Tracheal epithelial cell (primary cell): Measurements from ENCODE around the gene OVCH2. TPM values are rescaled to one million over a fixed set of nuclear protein-coding genes. Genes with fewer than 3 reads are reported as not detected.

ENCODE experiments used
- total RNA-seq: library from RNA; depleted of rRNA; stranded (reverse); fragments of >200 nt; gene quantifications from 2 replicates; pipeline ENCODE4 v1.2.1, GENCODE V29; 2014

OVCH2 gene
- 0.48 TPM in 1 of 2 replicates, not detected in the other for total RNA-seq

GRCh38 chr11:7706377-7706776 lies at the start of gene OVCH2:
Gene OVCH2, minus strand, starts transcription at chr11:7706477. Its CDS starts 83 bp downstream, at chr11:7706394.

DNA sequence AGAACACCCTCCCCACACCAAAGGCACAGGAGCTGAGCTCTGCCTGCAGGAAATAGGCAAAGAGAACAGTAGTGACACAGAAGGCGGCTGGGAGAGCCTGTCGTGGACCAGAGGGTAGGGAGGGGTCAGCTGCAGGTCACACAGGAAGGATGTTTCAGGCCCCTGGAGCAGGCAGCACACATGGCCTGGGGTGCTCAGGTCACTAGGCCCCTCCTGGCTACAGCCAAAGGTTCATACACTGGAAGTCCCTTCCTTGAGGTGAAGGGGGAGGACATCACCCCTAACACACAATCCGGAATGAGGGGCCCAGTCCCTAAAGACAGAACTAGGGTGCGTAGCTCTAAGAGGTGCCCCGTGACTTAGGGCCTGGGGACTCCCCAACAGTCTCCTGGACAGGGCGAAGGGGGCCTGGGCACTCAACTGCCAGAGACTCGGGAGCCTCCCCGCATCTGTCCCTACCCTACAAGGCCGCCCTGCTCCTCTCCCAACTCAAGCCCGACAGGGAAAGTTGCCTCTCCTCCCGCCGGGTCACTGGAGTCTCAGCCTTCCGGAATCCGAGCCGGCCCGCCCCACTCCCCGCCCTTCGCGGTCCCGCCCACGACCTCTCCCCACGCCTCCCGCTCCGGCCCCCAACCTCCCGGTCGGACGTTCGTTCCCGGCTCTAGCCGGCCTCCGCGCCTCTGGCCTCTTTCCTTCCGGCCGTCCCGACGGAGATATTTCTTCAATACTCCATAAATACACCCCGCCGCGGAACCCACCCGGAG lies 33.1 kb downstream of the OVCH2 start, which contains the start of gene CYB5R2:
CYB5R2 (minus strand) TSS at position 541 of the 764 bp plus-strand sequence. CDS start 675 bp downstream, outside the sequence.

Other genes starting within 250 kb of the OVCH2 start
- 0.21 TPM in 1 of 2 replicates, not detected in the other for gene OLFML1, start 221.0 kb downstream of the OVCH2 start, total RNA-seq
- 8.0 and 14.9 TPM in 2 replicates for gene PPFIBP2, start 192.5 kb downstream of the OVCH2 start, total RNA-seq
- gene CYB5R2, start 33.0 kb downstream of the OVCH2 start, total RNA-seq: 7.0 and 12.8 TPM in 2 replicates
- not detected in 2 replicates for gene OR5P2, start 90.5 kb upstream of the OVCH2 start, total RNA-seq
- 0.48 TPM in 1 of 2 replicates, not detected in the other for gene OR5P3, start 124.4 kb upstream of the OVCH2 start, total RNA-seq
- not detected in 2 replicates for gene OR10A6, start 224.8 kb upstream of the OVCH2 start, total RNA-seq
- not detected in 2 replicates for gene OR10A3, start 235.2 kb upstream of the OVCH2 start, total RNA-seq